IMR-90 (cell line): ENCODE data around the gene MEGF8. TPM values are rescaled to one million over a fixed set of nuclear protein-coding genes. Genes with fewer than 3 reads are reported as not detected.

ENCODE experiments used
- ATAC-seq: fragments of 200-7000 bp; cut with Tn5 transposase; 2 replicates; pipeline ENCODE4 v1.9.1; 2020; ENCODE audit warnings: low read depth, mild to moderate bottlenecking, moderate library complexity
- BruUV-seq: library from RNA; stranded (reverse); fragments of 400-500 nt; replicated peaks from 2 replicates; lab custom pipeline; 2021; lab: Mats Ljungman, UMichigan
- CTCF ChIA-PET: fragments of 300-600 bp; formaldehyde crosslinking; extraction: SDS; loops from one replicate; lab custom pipeline; 2021; ENCODE audit warnings: antibody characterized with exemption; lab: Yijun Ruan, JAX
- POLR2A ChIA-PET: fragments of 300-600 bp; sonication (Branson Sonifier 250); formaldehyde crosslinking; loops from one replicate; lab custom pipeline; 2022; ENCODE audit warnings: antibody characterized with exemption; ENCODE audit not compliant: unreplicated experiment; lab: Charles Lee
- DNase-seq: peaks from one replicate; pipeline ENCODE4 v3.0.0; 2013
- H2AFZ ChIP-seq: replicated peaks from 2 replicates; pipeline ENCODE3; 2013; ENCODE audit warnings: low read length, mild to moderate bottlenecking; ENCODE audit not compliant: poor library complexity
- H2AK5ac ChIP-seq: 2 replicates; pipeline ENCODE4 v1.6.1; 2013; ENCODE audit warnings: low read depth, low read length, inconsistent platforms
- H2AK9ac ChIP-seq: replicated peaks from 2 replicates; pipeline ENCODE3; 2013; ENCODE audit warnings: mild to moderate bottlenecking, low read depth, low read length, moderate library complexity; ENCODE audit not compliant: poor library complexity
- H2BK120ac ChIP-seq: 2 replicates; pipeline ENCODE4 v1.6.1; 2013; ENCODE audit warnings: low read depth, low read length, inconsistent platforms
- H2BK15ac ChIP-seq: 3 replicates; pipeline ENCODE4 v1.6.1; 2013; ENCODE audit warnings: low read depth, low read length, inconsistent platforms
- H2BK20ac ChIP-seq: 2 replicates; pipeline ENCODE4 v1.6.1; 2013; ENCODE audit warnings: low read depth, mild to moderate bottlenecking, inconsistent platforms, low read length, moderate library complexity
- H2BK5ac ChIP-seq: 2 replicates; pipeline ENCODE4 v1.6.1; 2013; ENCODE audit warnings: mild to moderate bottlenecking, low read depth, low read length, inconsistent platforms; ENCODE audit not compliant: poor library complexity, severe bottlenecking
- H3K14ac ChIP-seq: replicated peaks from 2 replicates; pipeline ENCODE4 v1.6.1; 2013; ENCODE audit warnings: low read depth, low read length, inconsistent platforms
- H3K18ac ChIP-seq: 2 replicates; pipeline ENCODE4 v1.6.1; 2013; ENCODE audit warnings: low read depth, low read length, control low read depth
- H3K23ac ChIP-seq: 2 replicates; pipeline ENCODE4 v1.6.1; 2013; ENCODE audit warnings: low read depth, low read length, inconsistent platforms
- H3K27ac ChIP-seq: 2 replicates; pipeline ENCODE4 v1.5.1; 2013; ENCODE audit warnings: mild to moderate bottlenecking, control low read depth, low read length; ENCODE audit not compliant: insufficient read depth
- H3K27me3 ChIP-seq: 2 replicates; pipeline ENCODE4 v1.6.1; 2013; ENCODE audit warnings: low read length; ENCODE audit not compliant: control insufficient read depth, insufficient read depth
- H3K36me3 ChIP-seq: 2 replicates; pipeline ENCODE4 v1.6.1; 2013; ENCODE audit warnings: low read length, mixed read lengths; ENCODE audit not compliant: control insufficient read depth, insufficient read depth
- H3K4ac ChIP-seq: 2 replicates; pipeline ENCODE4 v1.6.1; 2013; ENCODE audit warnings: low read depth, low read length, inconsistent platforms
- H3K4me1 ChIP-seq: 2 replicates; pipeline ENCODE4 v1.6.1; 2013; ENCODE audit warnings: low read length, mixed read lengths; ENCODE audit not compliant: control insufficient read depth, insufficient read depth
- H3K4me2 ChIP-seq: 2 replicates; pipeline ENCODE4 v1.6.1; 2013; ENCODE audit warnings: low read depth, mild to moderate bottlenecking, control low read depth, low read length, moderate library complexity
- H3K4me3 ChIP-seq: 2 replicates; pipeline ENCODE4 v1.5.1; 2013; ENCODE audit warnings: low read depth, mild to moderate bottlenecking, control low read depth, low read length, moderate library complexity; ENCODE audit not compliant: insufficient read depth
- H3K56ac ChIP-seq: 2 replicates; pipeline ENCODE4 v1.6.1; 2013; ENCODE audit warnings: low read length, inconsistent platforms; ENCODE audit not compliant: insufficient read depth; ENCODE audit errors: extremely low read depth
- H3K79me1 ChIP-seq, 2 experiments: 2 replicates each; pipeline ENCODE4 v1.6.1; 2013; ENCODE audit warnings: low read length in 2 of 2, inconsistent platforms in 1 of 2, low read depth in 1 of 2
- H3K9ac ChIP-seq: 2 replicates; pipeline ENCODE4 v1.6.1; 2013; ENCODE audit warnings: low read depth, low read length, control low read depth
- H3K9me1 ChIP-seq: 2 replicates; pipeline ENCODE4 v1.6.1; 2013; ENCODE audit warnings: low read length, inconsistent platforms; ENCODE audit not compliant: insufficient read depth
- H3K9me3 ChIP-seq: 2 replicates; pipeline ENCODE4 v1.6.1; 2013; ENCODE audit warnings: low read length; ENCODE audit not compliant: control insufficient read depth, insufficient read depth
- H4K20me1 ChIP-seq: 2 replicates; pipeline ENCODE4 v1.6.1; 2013; ENCODE audit warnings: low read length, inconsistent platforms; ENCODE audit not compliant: insufficient read depth
- H4K5ac ChIP-seq: 2 replicates; pipeline ENCODE4 v1.6.1; 2013; ENCODE audit warnings: mild to moderate bottlenecking, low read depth, low read length, control low read depth
- H4K8ac ChIP-seq, 2 experiments: 2 replicates each; pipeline ENCODE4 v1.6.1; 2013; ENCODE audit warnings: low read depth in 2 of 2, low read length in 2 of 2, control low read depth in 1 of 2, inconsistent platforms in 1 of 2
- H4K91ac ChIP-seq: 2 replicates; pipeline ENCODE4 v1.6.1; 2013; ENCODE audit warnings: low read depth, low read length, inconsistent platforms; ENCODE audit not compliant: insufficient read depth
- CEBPB ChIP-seq: IDR thresholded peaks from 2 replicates; pipeline ENCODE4 v1.6.1; 2012; ENCODE audit warnings: low read depth, low read length, improper control_type of control experiment
- ELK1 ChIP-seq: fragments of 150-350 bp; IDR thresholded peaks from 2 replicates; pipeline ENCODE4 v1.6.1; 2016; ENCODE audit warnings: low read depth, mild to moderate bottlenecking, low read length, moderate library complexity, borderline replicate concordance
- FOS ChIP-seq: fragments of 150-350 bp; IDR thresholded peaks from 2 replicates; pipeline ENCODE4 v1.6.1; 2016; ENCODE audit warnings: low read depth, low read length
- MAFK ChIP-seq: IDR thresholded peaks from 2 replicates; pipeline ENCODE4 v1.6.1; 2012; ENCODE audit warnings: low read depth, low read length, improper control_type of control experiment
- MAZ ChIP-seq: IDR thresholded peaks from 2 replicates; pipeline ENCODE4 v1.6.1; 2012; ENCODE audit warnings: low read depth, mild to moderate bottlenecking, low read length, improper control_type of control experiment, moderate library complexity, borderline replicate concordance
- POLR2A ChIP-seq: IDR thresholded peaks from 2 replicates; pipeline ENCODE4 v1.6.1; 2012; ENCODE audit warnings: mild to moderate bottlenecking, low read depth, low read length
- RAD21 ChIP-seq: IDR thresholded peaks from 2 replicates; pipeline ENCODE4 v1.6.1; 2012; ENCODE audit warnings: low read length, improper control_type of control experiment
- RCOR1 ChIP-seq: IDR thresholded peaks from 2 replicates; pipeline ENCODE4 v1.6.1; 2012; ENCODE audit warnings: mild to moderate bottlenecking, low read length, improper control_type of control experiment; ENCODE audit not compliant: insufficient replicate concordance
- WGBS, 2 experiments: methylation state at CpG; one replicate each; pipeline versions ENCODE4 v1.1.5 to v1.1.7; 2013; ENCODE audit warnings: missing lambda C conversion rate in 2 of 2; ENCODE audit not compliant: insufficient read length in 1 of 2; ENCODE audit errors: extremely low coverage in 2 of 2; 5-methylcytosine and 5-hydroxymethylcytosine counted together
- dilution Hi-C: fragments of 300-500 bp; cut with HindIII; formaldehyde crosslinking; loops from one replicate; pipeline ENCODE4 v1.14.3; 2018; ENCODE audit warnings: low sequenced_read_pairs; ENCODE audit not compliant: unreplicated experiment
- in situ Hi-C: fragments of 300-500 bp; cut with MboI; formaldehyde crosslinking; loops from 3 replicates; pipeline ENCODE4 v1.14.3; 2019; ENCODE audit warnings: low sequenced_read_pairs, inconsistent platforms, mixed read lengths
- intact Hi-C: fragments of 100-400 bp; cut with micrococcal nuclease; formaldehyde crosslinking; loops from 2 replicates; pipeline ENCODE4 v1.10.0; 2022
- polyA plus RNA-seq, 3 experiments: library from polyadenylated mRNA; depleted of rRNA; stranded (reverse); fragments of >200 nt; gene quantifications; 2 replicates each; pipeline ENCODE4 v1.2.3, GENCODE V29; 2012; ENCODE audit warnings: low replicate concordance in 1 of 3
- total RNA-seq: library from RNA; depleted of rRNA; stranded (reverse); fragments of >200 nt; gene quantifications from 2 replicates; pipeline ENCODE4 v1.2.3, GENCODE V29; 2012
- TF ChIP-seq, protein P1 (sequence below): fragments of 150-350 bp; IDR thresholded peaks from 2 replicates; pipeline ENCODE4 v1.6.1; 2017; ENCODE audit warnings: mild to moderate bottlenecking, antibody characterized with exemption, low read length, low read depth

The MEGF8 gene
- total and polyA plus RNA-seq, 2 of the 4 experiments (the other 2 are of a cell fraction) = 2.3 to 12.5 TPM

- H3K27me3 ChIP-seq = no peaks in the 10 kb centered on the region
- H2BK120ac ChIP-seq = no peak overlapping the region
- ATAC-seq (no peak), DNase-seq (no peak)
- H3K36me3 ChIP-seq = peaks cover 1% of the 10 kb centered on the region; the same call in 1 of the 2 replicates
- no peak overlapping the region for H2BK15ac ChIP-seq
- intact Hi-C loops (loop anchor here (10.0 kb wide), 1 partner anchor 269 kb away; the partner anchor contains the start of gene POU2F2), dilution Hi-C loops (no loop called here), in situ Hi-C loops (no loop called here)
- H3K9ac ChIP-seq = no peak overlapping the region
- H3K4me3 ChIP-seq = no peak overlapping the region
- H3K4me1 ChIP-seq = 0 out of 2 replicates have a peak, but pooled peaks cover 4% of the 10 kb centered on the region
- POLR2A ChIA-PET = no interaction called here
- H3K56ac ChIP-seq = no peak overlapping the region
- BruUV-seq = no TSS peak
- peaks cover 13% of the 10 kb centered on the region; the same call in 1 of the 2 replicates for H3K9me1 ChIP-seq
- H4K20me1 ChIP-seq = peaks cover 15% of the 10 kb centered on the region; the same call in 1 of the 2 replicates
- no peak for TF ChIP-seq RCOR1
- TF ChIP-seq POLR2A = no peak
- TF ChIP-seq CEBPB = no peak
- TF ChIP-seq, protein P1, sequence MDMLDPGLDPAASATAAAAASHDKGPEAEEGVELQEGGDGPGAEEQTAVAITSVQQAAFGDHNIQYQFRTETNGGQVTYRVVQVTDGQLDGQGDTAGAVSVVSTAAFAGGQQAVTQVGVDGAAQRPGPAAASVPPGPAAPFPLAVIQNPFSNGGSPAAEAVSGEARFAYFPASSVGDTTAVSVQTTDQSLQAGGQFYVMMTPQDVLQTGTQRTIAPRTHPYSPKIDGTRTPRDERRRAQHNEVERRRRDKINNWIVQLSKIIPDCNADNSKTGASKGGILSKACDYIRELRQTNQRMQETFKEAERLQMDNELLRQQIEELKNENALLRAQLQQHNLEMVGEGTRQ = no peak
- no peak for TF ChIP-seq FOS
- no peak for TF ChIP-seq ELK1
- no peak for TF ChIP-seq RAD21
- TF ChIP-seq MAFK = no peak
- no peak for TF ChIP-seq MAZ
- no peak overlapping the region for H4K91ac ChIP-seq
- H2AK5ac ChIP-seq = no peak overlapping the region
- no peak overlapping the region for H3K14ac ChIP-seq
- no peak overlapping the region for H3K18ac ChIP-seq
- no peak overlapping the region for H3K27ac ChIP-seq
- H3K4ac ChIP-seq = no peak overlapping the region
- peaks cover 0 to 28% of the 10 kb centered on the region in 2 experiments; a peak in 2 of 4 replicates for H3K79me1 ChIP-seq
- no peak overlapping the region for H2AK9ac ChIP-seq
- H4K8ac ChIP-seq = no peak overlapping the region
- H2AFZ ChIP-seq = no peak overlapping the region
- CTCF ChIA-PET = no interaction called here
- no peak overlapping the region for H4K5ac ChIP-seq
- H2BK20ac ChIP-seq = no peak overlapping the region
- no peak overlapping the region for H3K4me2 ChIP-seq
- H3K23ac ChIP-seq = no peak overlapping the region
- 100% methylated on average over 6 of the region's 10 CpGs; no CpG with 5 or more reads in 1 of the 2 experiments for WGBS, 2 experiments
- no peaks in the 10 kb centered on the region for H3K9me3 ChIP-seq
- H2BK5ac ChIP-seq = no peak overlapping the region
Measured at GRCh38 chr19:42403586-42403985, 78.2 kb downstream of the MEGF8 start.
